HepG2 (cell line): ENCODE measurements around the gene CPOX. TPM values are rescaled to one million over a fixed set of nuclear protein-coding genes. Genes with fewer than 3 reads are reported as not detected.

Experiments used
- ATAC-seq: fragments of 200-7000 bp; cut with Tn5 transposase; 3 replicates; pipeline ENCODE4 v1.9.1; 2020; ENCODE audit warnings: mild to moderate bottlenecking, moderate library complexity
- BruUV-seq: library from RNA; stranded (reverse); fragments of 400-500 nt; replicated peaks from 2 replicates; lab custom pipeline; 2021; lab: Mats Ljungman, UMichigan
- CTCF ChIA-PET: fragments of 300-600 bp; formaldehyde crosslinking; extraction: SDS; loops from one replicate; lab custom pipeline; 2021; ENCODE audit warnings: low total read pairs, inconsistent platforms, low intra/inter-chr PET ratio; lab: Yijun Ruan, JAX
- POLR2A ChIA-PET: fragments of 350-600 bp; sonication (Branson Sonifier 250); formaldehyde crosslinking; loops from one replicate; lab custom pipeline; 2020; ENCODE audit warnings: antibody characterized with exemption, inconsistent platforms; lab: Yijun Ruan, JAX
- DNase-seq: peaks from one replicate; pipeline ENCODE4 v3.0.0-alpha.2; 2015; ENCODE audit warnings: low spot score
- FAIRE-seq: peaks from 3 replicates; lab custom pipeline; 2011; peaks lifted over from hg19 to GRCh38; lab: Jason Lieb, UNC
- H2AFZ ChIP-seq: one replicate; pipeline ENCODE4 v1.6.1; 2011; ENCODE audit warnings: low read length, inconsistent platforms
- H3K27ac ChIP-seq: fragments of 300-600 bp; 3 replicates; pipeline ENCODE4 v1.8.0; 2011; ENCODE audit warnings: mixed run types, mild to moderate bottlenecking, mixed read lengths, low read length, inconsistent platforms; ENCODE audit not compliant: insufficient read depth; ENCODE audit errors: extremely low read length
- H3K27me3 ChIP-seq, 2 experiments: fragments of 200-600 bp in 1 of 2; 2 replicates in 1 of 2; 3 replicates in 1 of 2; pipeline versions ENCODE4 v1.6.0 to v1.8.0; 2011; ENCODE audit warnings: low read length in 2 of 2, mild to moderate bottlenecking in 2 of 2, moderate library complexity in 2 of 2, inconsistent platforms in 1 of 2; ENCODE audit not compliant: insufficient read depth in 2 of 2, control insufficient read depth in 1 of 2
- H3K36me3 ChIP-seq, 2 experiments: fragments of 200-600 bp in 1 of 2; replicated peaks in 1 of 2; 2 replicates in 1 of 2; 3 replicates in 1 of 2; pipeline versions ENCODE4 v1.5.1 to v1.8.0; 2011; ENCODE audit warnings: low read length in 2 of 2, inconsistent platforms in 1 of 2; ENCODE audit not compliant: insufficient read depth in 2 of 2, control insufficient read depth in 1 of 2
- H3K4me1 ChIP-seq: 2 replicates; pipeline ENCODE4 v1.5.1; 2012; ENCODE audit warnings: low read length, inconsistent platforms; ENCODE audit not compliant: insufficient read depth
- H3K4me2 ChIP-seq: 2 replicates; pipeline ENCODE4 v1.6.0; 2011; ENCODE audit warnings: low read depth, low read length, inconsistent platforms
- H3K4me3 ChIP-seq, 3 experiments: fragments of 200-600 bp in 1 of 3; sonication (generic), shearing (Covaris generic) in 1 of 3; replicated peaks in 1 of 3; 2 replicates each; pipeline ENCODE4 v1.5.1; 2011 to 2016; ENCODE audit warnings: low read length in 3 of 3, inconsistent platforms in 2 of 3, low read depth in 2 of 3, mild to moderate bottlenecking in 2 of 3, control low read depth in 1 of 3, mixed read lengths in 1 of 3; ENCODE audit not compliant: insufficient read depth in 1 of 3
- H3K79me2 ChIP-seq: one replicate; pipeline ENCODE4 v1.6.1; 2011; ENCODE audit warnings: low read length, inconsistent platforms; ENCODE audit not compliant: insufficient read depth
- H3K9ac ChIP-seq: 2 replicates; pipeline ENCODE4 v1.6.0; 2011; ENCODE audit warnings: mild to moderate bottlenecking, low read depth, low read length, inconsistent platforms; ENCODE audit not compliant: insufficient read depth
- H3K9me3 ChIP-seq: 2 replicates; pipeline ENCODE4 v1.5.1; 2012; ENCODE audit warnings: mild to moderate bottlenecking, low read length
- H4K20me1 ChIP-seq: 2 replicates; pipeline ENCODE4 v1.6.0; 2011; ENCODE audit warnings: inconsistent platforms, mild to moderate bottlenecking, low read length, moderate library complexity; ENCODE audit not compliant: insufficient read depth
- BCL6 ChIP-seq: IDR thresholded peaks from 2 replicates; pipeline ENCODE4 v1.6.1; 2016; ENCODE audit warnings: missing genetic modification reagents, missing compliant biosample characterization
- GATA4 ChIP-seq: sonication (generic); IDR thresholded peaks from 2 replicates; pipeline ENCODE4 v1.6.1; 2016; ENCODE audit warnings: antibody characterized with exemption, low read depth, borderline replicate concordance
- GRHL1 ChIP-seq: sonication (generic); formaldehyde crosslinking; conservative IDR thresholded peaks from 2 replicates; pipeline ENCODE4 v1.8.0; 2022; ENCODE audit warnings: missing genetic modification reagents
- NR2F1 ChIP-seq, 2 experiments: fragments of 450-650 bp in 1 of 2; formaldehyde crosslinking in 1 of 2; IDR thresholded peaks; 2 replicates each; pipeline versions ENCODE4 v1.5.0 to v1.6.1; 2016 to 2020; ENCODE audit warnings: mild to moderate bottlenecking in 1 of 2, missing compliant biosample characterization in 1 of 2, missing genetic modification reagents in 1 of 2, moderate library complexity in 1 of 2
- SMARCC2 ChIP-seq: fragments of 450-650 bp; IDR thresholded peaks from 2 replicates; pipeline ENCODE4 v1.6.1; 2017; ENCODE audit warnings: antibody characterized with exemption, mild to moderate bottlenecking
- SP4 ChIP-seq: sonication (generic); formaldehyde crosslinking; IDR thresholded peaks from 2 replicates; pipeline ENCODE4 v1.8.1; 2023; ENCODE audit warnings: mild to moderate bottlenecking, missing genetic modification reagents
- ZNF362 ChIP-seq: sonication (generic); formaldehyde crosslinking; IDR thresholded peaks from 2 replicates; pipeline ENCODE4 v1.4.0; 2020; ENCODE audit warnings: missing genetic modification reagents, mild to moderate bottlenecking, borderline replicate concordance
- ZNF558 ChIP-seq: sonication (generic); formaldehyde crosslinking; IDR thresholded peaks from 2 replicates; pipeline ENCODE4 v1.9.0; 2022; ENCODE audit warnings: mild to moderate bottlenecking, missing genetic modification reagents, borderline replicate concordance
- ZNF569 ChIP-seq: sonication (generic); formaldehyde crosslinking; IDR thresholded peaks from 2 replicates; pipeline ENCODE4 v1.5.0; 2020; ENCODE audit warnings: mild to moderate bottlenecking, missing genetic modification reagents, moderate library complexity, borderline replicate concordance
- ZNF704 ChIP-seq: sonication (generic); formaldehyde crosslinking; IDR thresholded peaks from 2 replicates; pipeline ENCODE4 v1.8.1; 2023; ENCODE audit warnings: mild to moderate bottlenecking, inconsistent platforms, moderate library complexity, missing genetic modification reagents, borderline replicate concordance
- ZNF749 ChIP-seq: sonication (generic); formaldehyde crosslinking; IDR thresholded peaks from 2 replicates; pipeline ENCODE4 v1.8.0; 2022; ENCODE audit warnings: mild to moderate bottlenecking, missing genetic modification reagents, moderate library complexity, borderline replicate concordance
- WGBS: methylation state at CpG from one replicate; pipeline ENCODE4 v1.1.6; 2017; ENCODE audit warnings: low lambda C conversion rate; 5-methylcytosine and 5-hydroxymethylcytosine counted together
- in situ Hi-C: cut with HindIII; loops from 2 replicates; pipeline ENCODE4 v1.10.0; 2017; ENCODE audit warnings: low pct_unique_long_range_greater_than_20kb; ENCODE audit not compliant: extremely low pct_ligation_motif_present
- intact Hi-C: fragments of 100-400 bp; cut with micrococcal nuclease; formaldehyde crosslinking; loops from one replicate; pipeline ENCODE4 v1.10.0; 2022; ENCODE audit not compliant: unreplicated experiment
- polyA plus RNA-seq, 8 experiments: library from polyadenylated mRNA; depleted of rRNA in 3 of 8; stranded (reverse) in 7 of 8; unstranded in 1 of 8; fragments of >200 nt; fragmentation: Illumina TruSeq in 4 of 8; extraction: Trizol in 4 of 8; gene quantifications; 2 replicates each; pipeline versions ENCODE4 v1.2.1 to v1.2.3, GENCODE V29; 2011 to 2016; ENCODE audit warnings: low read depth in 4 of 8, missing spikeins in 1 of 8, mixed read lengths in 1 of 8; ENCODE audit not compliant: insufficient read depth in 1 of 8
- total RNA-seq, 5 experiments: library from RNA; depleted of rRNA; stranded (reverse); fragments of >200 nt; fragmentation: Illumina TruSeq; extraction: Trizol; gene quantifications; 2 replicates each; pipeline ENCODE4 v1.2.3, GENCODE V29; 2016; ENCODE audit warnings: low read depth in 1 of 5
- TF ChIP-seq, protein P1 (sequence below): sonication (generic); formaldehyde crosslinking; IDR thresholded peaks from 2 replicates; pipeline ENCODE4 v1.5.0; 2020; ENCODE audit warnings: missing genetic modification reagents
- TF ChIP-seq, protein P2 (sequence below): IDR thresholded peaks from 2 replicates; pipeline ENCODE4 v1.6.1; 2016; ENCODE audit warnings: control low read depth

Gene CPOX
- total and polyA plus RNA-seq, 2 of the 13 experiments (the other 11 are each of a cell fraction or from before 2014, with no cell fraction given) = 34.2 to 37.2 TPM

GRCh38 chr3:98587654-98588053 lies 5.8 kb downstream of the CPOX start:
- Histone ChIP-seq H3K4me2 (no peak overlapping the region), H3K79me2 (peaks cover 11% of the 10 kb centered on the region), H3K27ac (no peak overlapping the region), H3K4me1 (peaks cover 16% of the 10 kb centered on the region), H2AFZ (no peak overlapping the region), H3K4me3 (no peak overlapping the region), H3K9ac (no peak overlapping the region), H3K27me3 (no peaks in the 10 kb centered on the region)
- intact Hi-C loops = no loop called here
- CTCF ChIA-PET = no interaction called here
- no peak for DNase-seq
- no TSS peak for BruUV-seq
- POLR2A ChIA-PET = no interaction called here
- WGBS = 80% methylated on average over 2 of the region's 2 CpGs
- TF ChIP-seq NR2F1 (CRISPR knock-in tag; IDR thresholded peaks at IDR 0.05) (no peak), ZNF569 (CRISPR knock-in tag) (no peak), ZNF704 (CRISPR knock-in tag) (no peak), GATA4 (no peak), SP4 (CRISPR knock-in tag) (no peak), BCL6 (no peak), ZNF362 (no peak), ZNF749 (CRISPR knock-in tag) (no peak), GRHL1 (no peak), SMARCC2 (no peak), ZNF558 (CRISPR knock-in tag) (no peak)
- TF ChIP-seq, protein P1, sequence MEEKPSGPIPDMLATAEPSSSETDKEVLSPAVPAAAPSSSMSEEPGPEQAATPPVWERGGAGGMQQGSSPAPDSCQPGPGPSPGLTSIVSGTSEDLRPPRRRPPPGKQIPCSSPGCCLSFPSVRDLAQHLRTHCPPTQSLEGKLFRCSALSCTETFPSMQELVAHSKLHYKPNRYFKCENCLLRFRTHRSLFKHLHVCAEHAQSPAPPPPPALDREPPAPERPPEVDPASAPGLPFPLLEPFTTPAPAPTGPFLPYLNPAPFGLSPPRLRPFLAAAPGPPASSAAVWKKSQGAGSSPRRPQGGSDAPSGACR = no peak
- TF ChIP-seq, protein P2, sequence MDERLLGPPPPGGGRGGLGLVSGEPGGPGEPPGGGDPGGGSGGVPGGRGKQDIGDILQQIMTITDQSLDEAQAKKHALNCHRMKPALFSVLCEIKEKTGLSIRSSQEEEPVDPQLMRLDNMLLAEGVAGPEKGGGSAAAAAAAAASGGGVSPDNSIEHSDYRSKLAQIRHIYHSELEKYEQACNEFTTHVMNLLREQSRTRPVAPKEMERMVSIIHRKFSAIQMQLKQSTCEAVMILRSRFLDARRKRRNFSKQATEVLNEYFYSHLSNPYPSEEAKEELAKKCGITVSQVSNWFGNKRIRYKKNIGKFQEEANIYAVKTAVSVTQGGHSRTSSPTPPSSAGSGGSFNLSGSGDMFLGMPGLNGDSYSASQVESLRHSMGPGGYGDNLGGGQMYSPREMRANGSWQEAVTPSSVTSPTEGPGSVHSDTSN (CRISPR knock-in tag) = no peak
- TF ChIP-seq, all 625 proteins: peak for 0
- no peak for ATAC-seq
- FAIRE-seq = no peak
- Histone ChIP-seq H4K20me1 (0 out of 2 replicates have a peak, but pooled peaks cover 3% of the 10 kb centered on the region), H3K36me3 (peaks cover 3 to 47% of the 10 kb centered on the region in 2 experiments; a peak in 4 of 5 replicates), H3K9me3 (no peaks in the 10 kb centered on the region)
- in situ Hi-C loops = no loop called here
